BJ (cell line): ENCODE results near the gene SMG6. TPM values are rescaled to one million over a fixed set of nuclear protein-coding genes. Genes with fewer than 3 reads are reported as not detected.

Experiments
- CTCF ChIA-PET: fragments of 350-600 bp; formaldehyde crosslinking; extraction: SDS; loops from one replicate; lab custom pipeline; 2021; ENCODE audit warnings: antibody characterized with exemption, inconsistent platforms; lab: Yijun Ruan, JAX
- POLR2A ChIA-PET: fragments of 300-600 bp; sonication (Branson Sonifier 250); formaldehyde crosslinking; extraction: SDS; loops from one replicate; lab custom pipeline; 2021; ENCODE audit warnings: antibody characterized with exemption; lab: Charles Lee
- DNase-seq: peaks from one replicate; pipeline ENCODE4 v3.0.0-alpha.2; 2011; ENCODE audit warnings: low read depth
- H3K27me3 ChIP-seq: 2 replicates; pipeline ENCODE4 v1.6.0; 2011; ENCODE audit warnings: low read length; ENCODE audit not compliant: control insufficient read depth, insufficient read depth
- H3K36me3 ChIP-seq: 2 replicates; pipeline ENCODE4 v1.5.1; 2011; ENCODE audit warnings: low read length; ENCODE audit not compliant: control insufficient read depth, insufficient read depth
- H3K4me3 ChIP-seq: 2 replicates; pipeline ENCODE4 v1.5.1; 2011; ENCODE audit warnings: low read depth, mild to moderate bottlenecking, control low read depth, low read length
- CTCF ChIP-seq: IDR thresholded peaks from 2 replicates; pipeline ENCODE4 v1.5.1; 2011; ENCODE audit warnings: low read depth, mild to moderate bottlenecking, control low read depth, inconsistent platforms, low read length, moderate library complexity; ENCODE audit not compliant: insufficient read depth
- polyA plus RNA-seq: library from polyadenylated mRNA; depleted of rRNA; stranded (reverse); fragments of >200 nt; gene quantifications from 2 replicates; pipeline ENCODE4 v1.2.3, GENCODE V29; 2011

Gene SMG6
- polyA plus RNA-seq, 1 experiment, result 29.7 TPM

GRCh38 chr17:2023692-2024571 is 279.7 kb downstream of the SMG6 start:
- peaks cover 22% of the 10 kb centered on the region for H3K27me3 ChIP-seq
- DNase-seq, result no peak
- CTCF ChIA-PET, result interaction anchor here (0.9 to 4.8 kb wide), 12 partner anchors 8 to 309 kb away, joined by 3 to 123 read pairs (median 4); partner anchors contain the start of gene OVCA2

GRCh38 chr17:2023256-2023655 is 280.3 kb downstream of the SMG6 start:
- Histone ChIP-seq H3K36me3 (no peaks in the 10 kb centered on the region), H3K27me3 (peaks cover 27% of the 10 kb centered on the region), H3K4me3 (no peak overlapping the region)
- no peak for TF ChIP-seq CTCF
- POLR2A ChIA-PET, result no interaction called here
- no peak for DNase-seq
- CTCF ChIA-PET, result interaction anchor here (1.0 to 4.8 kb wide), 5 partner anchors 10 to 139 kb away, joined by 3 to 123 read pairs (median 6); no protein-coding TSS in a partner anchor

More at GRCh38 chr17:2023692-2024571, 279.7 kb downstream of the SMG6 start:
- Histone ChIP-seq H3K36me3 (no peaks in the 10 kb centered on the region), H3K4me3 (peak overlapping the region; percentile 14)
- POLR2A ChIA-PET, result no interaction called here
- no peak for TF ChIP-seq CTCF

GRCh38 chr17:2022647-2023240 is 280.8 kb downstream of the SMG6 start:
- no peak for TF ChIP-seq CTCF
- CTCF ChIA-PET, result interaction anchor here (1.0 to 4.8 kb wide), 4 partner anchors 9 to 139 kb away, joined by 3 to 123 read pairs (median 4); no protein-coding TSS in a partner anchor

GRCh38 chr17:2020721-2021120 is 282.9 kb downstream of the SMG6 start:
- CTCF ChIA-PET, result interaction anchor here (1.2 to 2.7 kb wide), 2 partner anchors 8 to 112 kb away, joined by 3 to 9 read pairs; no protein-coding TSS in a partner anchor
- no peak for DNase-seq
- TF ChIP-seq CTCF, result no peak
- Histone ChIP-seq H3K27me3 (peaks cover 33% of the 10 kb centered on the region), H3K4me3 (no peak overlapping the region), H3K36me3 (no peaks in the 10 kb centered on the region)
- POLR2A ChIA-PET, result no interaction called here

More at GRCh38 chr17:2022647-2023240, 280.8 kb downstream of the SMG6 start:
- POLR2A ChIA-PET, result no interaction called here
- DNase-seq, result no peak
- Histone ChIP-seq H3K27me3 (peaks cover 31% of the 10 kb centered on the region), H3K4me3 (no peak overlapping the region), H3K36me3 (no peaks in the 10 kb centered on the region)

GRCh38 chr17:2019723-2020122 is 283.9 kb downstream of the SMG6 start:
- ChIA-PET CTCF (interaction anchor here (0.5 to 2.7 kb wide), 3 partner anchors 9 to 190 kb away, joined by 3 to 9 read pairs (median 3); partner anchors contain the start of gene RPA1), POLR2A (interaction anchor here (0.5 kb wide), 1 partner anchor 24 kb away, joined by 11 read pairs; no protein-coding TSS in a partner anchor)
- TF ChIP-seq CTCF, result no peak
- Histone ChIP-seq H3K36me3 (no peaks in the 10 kb centered on the region), H3K4me3 (no peak overlapping the region), H3K27me3 (peaks cover 33% of the 10 kb centered on the region)
- DNase-seq, result no peak
